Measurements from ENCODE around the gene ELL2. TPM values are rescaled to one million over a fixed set of nuclear protein-coding genes. Genes with fewer than 3 reads are reported as not detected.

Gene ELL2
- total and polyA plus RNA-seq, 2 donors (not counting 1 experiment from before 2014, with no cell fraction given) = 7.2 to 27.0 TPM

DNA sequence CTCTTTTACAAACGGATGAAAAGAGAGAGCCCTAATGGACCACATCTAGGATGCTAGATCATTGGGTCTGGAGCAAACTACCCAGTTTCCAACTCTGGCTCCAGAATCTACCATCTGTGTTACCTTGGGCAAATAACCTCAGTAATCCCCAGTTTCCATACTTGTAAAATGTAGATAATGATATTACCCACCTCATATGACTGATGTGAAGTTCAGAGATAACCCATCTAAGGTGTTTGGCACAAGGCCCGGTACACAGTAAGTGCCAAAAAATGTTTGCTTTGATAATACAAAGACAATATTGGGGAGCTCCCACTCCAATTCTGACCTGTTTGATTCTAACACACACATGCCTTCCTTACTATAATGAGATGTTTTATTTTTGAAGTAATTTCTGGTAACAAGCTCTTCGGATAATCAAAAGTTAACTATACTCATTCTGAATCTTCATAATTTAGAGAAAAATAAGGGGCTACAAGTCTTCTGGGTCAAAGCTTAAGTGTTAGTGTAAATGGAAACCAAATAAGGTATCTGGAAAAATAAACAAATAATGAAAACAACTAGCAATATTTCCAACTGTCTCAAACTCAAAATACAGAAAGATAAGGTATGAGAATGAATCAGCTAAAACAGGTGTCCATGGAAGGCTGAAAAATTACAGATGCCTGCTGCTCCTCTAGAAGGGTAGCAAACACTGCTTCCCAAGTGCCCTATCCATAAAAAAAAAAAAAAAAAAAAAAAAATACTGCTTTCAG lies 30.4 kb downstream of the ELL2 start:
- peaks cover 23% of the 10 kb centered on the region for H3K4me1 Mint-ChIP-seq
- no peaks in the 10 kb centered on the region for H3K9me3 Mint-ChIP-seq (ENCODE audit: insufficient read depth)
- Histone ChIP-seq H4K20me1 (ENCODE audit: control insufficient read depth, insufficient read depth, low read length, poor library complexity, severe bottlenecking) (no peaks in the 10 kb centered on the region), H3K4me1 (ENCODE audit: control insufficient read depth in 2 of 2, insufficient read depth in 2 of 2, low read length in 2 of 2) (peaks cover 6 to 8% of the 10 kb centered on the region in 2 donors), H3K4me2 (replicated peaks; ENCODE audit: low read depth, low read length, poor library complexity, severe bottlenecking) (no peak overlapping the region), H3K9ac (ENCODE audit: low read length) (no peak overlapping the region), H2AFZ (ENCODE audit: insufficient read depth, low read depth, low read length, poor library complexity, severe bottlenecking) (no peak overlapping the region), H3K4me3 (ENCODE audit: control extremely low read depth in 1 of 5, extremely low read depth in 1 of 5, insufficient read depth in 1 of 5, low read depth in 2 of 5, low read length in 4 of 5) (no peak overlapping the region), H3K27me3 (replicated peaks in 1 of 4; ENCODE audit: control extremely low read depth in 1 of 4, control insufficient read depth in 3 of 4, insufficient read depth in 4 of 4, low read length in 3 of 4) (no peaks in the 10 kb centered on the region), H3K36me3 (replicated peaks in 1 of 2; ENCODE audit: control extremely low read depth in 1 of 2, control insufficient read depth in 1 of 2, extremely low read depth in 1 of 2, insufficient read depth in 2 of 2, low read length in 1 of 2) (no peaks in the 10 kb centered on the region), H3K27ac (ENCODE audit: low read length in 2 of 2) (no peak overlapping the region), H3K79me2 (ENCODE audit: control insufficient read depth, insufficient read depth, low read length) (peaks cover 4% of the 10 kb centered on the region), H3K9me3 (ENCODE audit: control extremely low read depth in 1 of 3, control insufficient read depth in 2 of 3, insufficient read depth in 1 of 3, low read length in 2 of 3) (no peaks in the 10 kb centered on the region)
- no peak overlapping the region for H3K27ac Mint-ChIP-seq
- no peak overlapping the region for H3K4me3 Mint-ChIP-seq
- DNase-seq (no peak), ATAC-seq (ENCODE audit: low read depth) (no peak)
- TF ChIP-seq EZH2 (IDR thresholded peaks at IDR 0.05; ENCODE audit: borderline replicate concordance, insufficient read depth, low read depth, low read length, poor library complexity, severe bottlenecking) (no peak), CTCF (IDR thresholded peaks at IDR 0.05) (no peak)
- POLR2A ChIA-PET = interaction anchor here (0.6 kb wide), 1 partner anchor 30 kb away, joined by 5 read pairs; no protein-coding TSS in a partner anchor
- intact Hi-C loops (cut with micrococcal nuclease) = no loop called here
- H3K27me3 Mint-ChIP-seq = no peaks in the 10 kb centered on the region
- CTCF ChIA-PET = interaction anchor here (0.6 kb wide), 1 partner anchor 60 kb away, joined by 3 read pairs; no protein-coding TSS in a partner anchor
- no CpG with 5 or more reads among the region's 3 CpGs for WGBS (ENCODE audit: insufficient coverage)
